ENCODE results near the gene BRCC3. TPM values are rescaled to one million over a fixed set of nuclear protein-coding genes. Genes with fewer than 3 reads are reported as not detected.

The BRCC3 gene
- total and polyA plus RNA-seq, 2 of the 13 experiments (the other 11 are each of a cell fraction or from before 2014, with no cell fraction given), result 19.8 to 24.3 TPM

DNA sequence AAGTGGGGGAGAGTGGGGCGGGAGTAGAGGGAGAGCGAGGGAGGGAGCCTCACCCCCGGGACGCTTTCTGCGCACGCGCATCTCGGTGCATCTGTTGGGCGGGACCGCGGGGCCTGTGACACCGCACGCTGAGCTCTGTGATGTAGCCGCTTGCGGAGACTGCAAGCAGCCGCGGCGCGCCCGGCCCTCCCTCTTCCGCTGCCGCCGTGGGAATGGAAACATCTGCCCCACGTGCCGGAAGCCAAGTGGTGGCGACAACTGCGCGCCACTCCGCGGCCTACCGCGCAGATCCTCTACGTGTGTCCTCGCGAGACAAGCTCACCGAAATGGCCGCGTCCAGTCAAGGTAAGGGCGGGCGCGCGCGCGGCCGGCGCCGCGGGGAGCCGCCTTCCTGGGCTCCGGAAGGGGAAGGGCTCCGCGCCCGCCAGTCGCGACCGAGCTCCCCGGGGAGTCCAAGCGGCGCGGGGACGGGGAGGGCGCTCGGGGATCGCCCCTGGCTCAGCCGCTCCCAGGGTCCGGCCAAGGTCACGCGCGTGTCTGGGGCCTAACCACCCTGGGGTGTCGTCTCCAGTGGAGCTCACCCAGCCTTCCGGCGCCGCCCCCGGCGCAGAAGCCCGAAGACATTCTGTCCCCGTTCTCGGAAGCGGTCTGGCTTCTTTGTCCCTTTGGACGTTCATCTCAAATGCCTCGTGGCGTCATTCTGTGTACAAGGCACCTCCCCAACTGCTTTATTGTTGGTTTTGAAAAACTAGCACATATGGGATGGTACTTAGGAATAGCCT, 44.4 kb upstream of the BRCC3 start, which contains the start of gene FUNDC2 (continued):
- TF ChIP-seq, protein P1, sequence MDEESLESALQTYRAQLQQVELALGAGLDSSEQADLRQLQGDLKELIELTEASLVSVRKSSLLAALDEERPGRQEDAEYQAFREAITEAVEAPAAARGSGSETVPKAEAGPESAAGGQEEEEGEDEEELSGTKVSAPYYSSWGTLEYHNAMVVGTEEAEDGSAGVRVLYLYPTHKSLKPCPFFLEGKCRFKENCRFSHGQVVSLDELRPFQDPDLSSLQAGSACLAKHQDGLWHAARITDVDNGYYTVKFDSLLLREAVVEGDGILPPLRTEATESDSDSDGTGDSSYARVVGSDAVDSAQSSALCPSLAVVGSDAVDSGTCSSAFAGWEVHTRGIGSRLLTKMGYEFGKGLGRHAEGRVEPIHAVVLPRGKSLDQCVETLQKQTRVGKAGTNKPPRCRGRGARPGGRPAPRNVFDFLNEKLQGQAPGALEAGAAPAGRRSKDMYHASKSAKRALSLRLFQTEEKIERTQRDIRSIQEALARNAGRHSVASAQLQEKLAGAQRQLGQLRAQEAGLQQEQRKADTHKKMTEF (CRISPR knock-in tag; IDR thresholded peaks at IDR 0.05), result no peak
- TF ChIP-seq, protein P2, sequence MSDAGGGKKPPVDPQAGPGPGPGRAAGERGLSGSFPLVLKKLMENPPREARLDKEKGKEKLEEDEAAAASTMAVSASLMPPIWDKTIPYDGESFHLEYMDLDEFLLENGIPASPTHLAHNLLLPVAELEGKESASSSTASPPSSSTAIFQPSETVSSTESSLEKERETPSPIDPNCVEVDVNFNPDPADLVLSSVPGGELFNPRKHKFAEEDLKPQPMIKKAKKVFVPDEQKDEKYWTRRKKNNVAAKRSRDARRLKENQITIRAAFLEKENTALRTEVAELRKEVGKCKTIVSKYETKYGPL (CRISPR knock-in tag; IDR thresholded peaks at IDR 0.05), result no peak
- TF ChIP-seq ZBTB3 (CRISPR knock-in tag; IDR thresholded peaks at IDR 0.05; ENCODE audit: borderline replicate concordance, low read depth) (no peak), KDM1A (CRISPR knock-in tag; IDR thresholded peaks at IDR 0.05) (no peak), PHB2 (IDR thresholded peaks at IDR 0.05; ENCODE audit: partially characterized antibody) (no peak), KMT2B (CRISPR knock-in tag; IDR thresholded peaks at IDR 0.05) (peak; percentile 78), SRF (IDR thresholded peaks at IDR 0.05; ENCODE audit: low read depth, low read length) (no peak), MTF2 (CRISPR knock-in tag; IDR thresholded peaks at IDR 0.05; ENCODE audit: borderline replicate concordance) (no peak), HNF1A (IDR thresholded peaks at IDR 0.05; ENCODE audit: low read depth) (no peak), HNF1A (CRISPR knock-in tag; IDR thresholded peaks at IDR 0.05; ENCODE audit: borderline replicate concordance) (no peak), JUN (CRISPR knock-in tag; IDR thresholded peaks at IDR 0.05) (no peak), GTF3A (CRISPR knock-in tag; conservative IDR thresholded peaks at IDR 0.05) (no peak), PITX1 (CRISPR knock-in tag; IDR thresholded peaks at IDR 0.05) (no peak), HOXA5 (CRISPR knock-in tag; IDR thresholded peaks at IDR 0.05) (no peak), ERF (CRISPR knock-in tag; IDR thresholded peaks at IDR 0.05) (peak; percentile 55)
- TF ChIP-seq, protein P3, sequence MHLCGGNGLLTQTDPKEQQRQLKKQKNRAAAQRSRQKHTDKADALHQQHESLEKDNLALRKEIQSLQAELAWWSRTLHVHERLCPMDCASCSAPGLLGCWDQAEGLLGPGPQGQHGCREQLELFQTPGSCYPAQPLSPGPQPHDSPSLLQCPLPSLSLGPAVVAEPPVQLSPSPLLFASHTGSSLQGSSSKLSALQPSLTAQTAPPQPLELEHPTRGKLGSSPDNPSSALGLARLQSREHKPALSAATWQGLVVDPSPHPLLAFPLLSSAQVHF (CRISPR knock-in tag; IDR thresholded peaks at IDR 0.05), result no peak
- TF ChIP-seq, protein P4, sequence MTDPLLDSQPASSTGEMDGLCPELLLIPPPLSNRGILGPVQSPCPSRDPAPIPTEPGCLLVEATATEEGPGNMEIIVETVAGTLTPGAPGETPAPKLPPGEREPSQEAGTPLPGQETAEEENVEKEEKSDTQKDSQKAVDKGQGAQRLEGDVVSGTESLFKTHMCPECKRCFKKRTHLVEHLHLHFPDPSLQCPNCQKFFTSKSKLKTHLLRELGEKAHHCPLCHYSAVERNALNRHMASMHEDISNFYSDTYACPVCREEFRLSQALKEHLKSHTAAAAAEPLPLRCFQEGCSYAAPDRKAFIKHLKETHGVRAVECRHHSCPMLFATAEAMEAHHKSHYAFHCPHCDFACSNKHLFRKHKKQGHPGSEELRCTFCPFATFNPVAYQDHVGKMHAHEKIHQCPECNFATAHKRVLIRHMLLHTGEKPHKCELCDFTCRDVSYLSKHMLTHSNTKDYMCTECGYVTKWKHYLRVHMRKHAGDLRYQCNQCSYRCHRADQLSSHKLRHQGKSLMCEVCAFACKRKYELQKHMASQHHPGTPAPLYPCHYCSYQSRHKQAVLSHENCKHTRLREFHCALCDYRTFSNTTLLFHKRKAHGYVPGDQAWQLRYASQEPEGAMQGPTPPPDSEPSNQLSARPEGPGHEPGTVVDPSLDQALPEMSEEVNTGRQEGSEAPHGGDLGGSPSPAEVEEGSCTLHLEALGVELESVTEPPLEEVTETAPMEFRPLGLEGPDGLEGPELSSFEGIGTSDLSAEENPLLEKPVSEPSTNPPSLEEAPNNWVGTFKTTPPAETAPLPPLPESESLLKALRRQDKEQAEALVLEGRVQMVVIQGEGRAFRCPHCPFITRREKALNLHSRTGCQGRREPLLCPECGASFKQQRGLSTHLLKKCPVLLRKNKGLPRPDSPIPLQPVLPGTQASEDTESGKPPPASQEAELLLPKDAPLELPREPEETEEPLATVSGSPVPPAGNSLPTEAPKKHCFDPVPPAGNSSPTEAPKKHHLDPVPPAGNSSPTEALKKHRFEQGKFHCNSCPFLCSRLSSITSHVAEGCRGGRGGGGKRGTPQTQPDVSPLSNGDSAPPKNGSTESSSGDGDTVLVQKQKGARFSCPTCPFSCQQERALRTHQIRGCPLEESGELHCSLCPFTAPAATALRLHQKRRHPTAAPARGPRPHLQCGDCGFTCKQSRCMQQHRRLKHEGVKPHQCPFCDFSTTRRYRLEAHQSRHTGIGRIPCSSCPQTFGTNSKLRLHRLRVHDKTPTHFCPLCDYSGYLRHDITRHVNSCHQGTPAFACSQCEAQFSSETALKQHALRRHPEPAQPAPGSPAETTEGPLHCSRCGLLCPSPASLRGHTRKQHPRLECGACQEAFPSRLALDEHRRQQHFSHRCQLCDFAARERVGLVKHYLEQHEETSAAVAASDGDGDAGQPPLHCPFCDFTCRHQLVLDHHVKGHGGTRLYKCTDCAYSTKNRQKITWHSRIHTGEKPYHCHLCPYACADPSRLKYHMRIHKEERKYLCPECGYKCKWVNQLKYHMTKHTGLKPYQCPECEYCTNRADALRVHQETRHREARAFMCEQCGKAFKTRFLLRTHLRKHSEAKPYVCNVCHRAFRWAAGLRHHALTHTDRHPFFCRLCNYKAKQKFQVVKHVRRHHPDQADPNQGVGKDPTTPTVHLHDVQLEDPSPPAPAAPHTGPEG (CRISPR knock-in tag; IDR thresholded peaks at IDR 0.05), result no peak

All from HepG2 (cell line).